ENCODE measurements around the gene CDHR1.

DNA sequence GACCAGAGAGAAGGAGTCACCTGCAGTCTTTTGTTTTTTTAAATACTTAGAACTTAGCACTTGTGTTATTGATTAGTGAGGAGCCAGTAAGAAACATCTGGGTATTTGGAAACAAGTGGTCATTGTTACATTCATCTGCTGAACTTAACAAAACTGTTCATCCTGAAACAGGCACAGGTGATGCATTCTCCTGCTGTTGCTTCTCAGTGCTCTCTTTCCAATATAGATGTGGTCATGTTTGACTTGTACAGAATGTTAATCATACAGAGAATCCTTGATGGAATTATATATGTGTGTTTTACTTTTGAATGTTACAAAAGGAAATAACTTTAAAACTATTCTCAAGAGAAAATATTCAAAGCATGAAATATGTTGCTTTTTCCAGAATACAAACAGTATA is 41.6 kb upstream of the CDHR1 start:
- TF ChIP-seq, protein P1, sequence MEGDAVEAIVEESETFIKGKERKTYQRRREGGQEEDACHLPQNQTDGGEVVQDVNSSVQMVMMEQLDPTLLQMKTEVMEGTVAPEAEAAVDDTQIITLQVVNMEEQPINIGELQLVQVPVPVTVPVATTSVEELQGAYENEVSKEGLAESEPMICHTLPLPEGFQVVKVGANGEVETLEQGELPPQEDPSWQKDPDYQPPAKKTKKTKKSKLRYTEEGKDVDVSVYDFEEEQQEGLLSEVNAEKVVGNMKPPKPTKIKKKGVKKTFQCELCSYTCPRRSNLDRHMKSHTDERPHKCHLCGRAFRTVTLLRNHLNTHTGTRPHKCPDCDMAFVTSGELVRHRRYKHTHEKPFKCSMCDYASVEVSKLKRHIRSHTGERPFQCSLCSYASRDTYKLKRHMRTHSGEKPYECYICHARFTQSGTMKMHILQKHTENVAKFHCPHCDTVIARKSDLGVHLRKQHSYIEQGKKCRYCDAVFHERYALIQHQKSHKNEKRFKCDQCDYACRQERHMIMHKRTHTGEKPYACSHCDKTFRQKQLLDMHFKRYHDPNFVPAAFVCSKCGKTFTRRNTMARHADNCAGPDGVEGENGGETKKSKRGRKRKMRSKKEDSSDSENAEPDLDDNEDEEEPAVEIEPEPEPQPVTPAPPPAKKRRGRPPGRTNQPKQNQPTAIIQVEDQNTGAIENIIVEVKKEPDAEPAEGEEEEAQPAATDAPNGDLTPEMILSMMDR (IDR thresholded peaks at IDR 0.05; ENCODE audit: poor library complexity, severe bottlenecking): no peak
- no peak for TF ChIP-seq EZH2 (IDR thresholded peaks at IDR 0.05; ENCODE audit: borderline replicate concordance, insufficient read depth, low read length, poor library complexity, severe bottlenecking)
- TF ChIP-seq, protein P2, sequence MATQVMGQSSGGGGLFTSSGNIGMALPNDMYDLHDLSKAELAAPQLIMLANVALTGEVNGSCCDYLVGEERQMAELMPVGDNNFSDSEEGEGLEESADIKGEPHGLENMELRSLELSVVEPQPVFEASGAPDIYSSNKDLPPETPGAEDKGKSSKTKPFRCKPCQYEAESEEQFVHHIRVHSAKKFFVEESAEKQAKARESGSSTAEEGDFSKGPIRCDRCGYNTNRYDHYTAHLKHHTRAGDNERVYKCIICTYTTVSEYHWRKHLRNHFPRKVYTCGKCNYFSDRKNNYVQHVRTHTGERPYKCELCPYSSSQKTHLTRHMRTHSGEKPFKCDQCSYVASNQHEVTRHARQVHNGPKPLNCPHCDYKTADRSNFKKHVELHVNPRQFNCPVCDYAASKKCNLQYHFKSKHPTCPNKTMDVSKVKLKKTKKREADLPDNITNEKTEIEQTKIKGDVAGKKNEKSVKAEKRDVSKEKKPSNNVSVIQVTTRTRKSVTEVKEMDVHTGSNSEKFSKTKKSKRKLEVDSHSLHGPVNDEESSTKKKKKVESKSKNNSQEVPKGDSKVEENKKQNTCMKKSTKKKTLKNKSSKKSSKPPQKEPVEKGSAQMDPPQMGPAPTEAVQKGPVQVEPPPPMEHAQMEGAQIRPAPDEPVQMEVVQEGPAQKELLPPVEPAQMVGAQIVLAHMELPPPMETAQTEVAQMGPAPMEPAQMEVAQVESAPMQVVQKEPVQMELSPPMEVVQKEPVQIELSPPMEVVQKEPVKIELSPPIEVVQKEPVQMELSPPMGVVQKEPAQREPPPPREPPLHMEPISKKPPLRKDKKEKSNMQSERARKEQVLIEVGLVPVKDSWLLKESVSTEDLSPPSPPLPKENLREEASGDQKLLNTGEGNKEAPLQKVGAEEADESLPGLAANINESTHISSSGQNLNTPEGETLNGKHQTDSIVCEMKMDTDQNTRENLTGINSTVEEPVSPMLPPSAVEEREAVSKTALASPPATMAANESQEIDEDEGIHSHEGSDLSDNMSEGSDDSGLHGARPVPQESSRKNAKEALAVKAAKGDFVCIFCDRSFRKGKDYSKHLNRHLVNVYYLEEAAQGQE (IDR thresholded peaks at IDR 0.05; ENCODE audit: borderline replicate concordance): no peak
- no peak for TF ChIP-seq POLR2AphosphoS5 (IDR thresholded peaks at IDR 0.05)
- no peak for TF ChIP-seq TAF1 (IDR thresholded peaks at IDR 0.05; ENCODE audit: low read depth)
- no peak for TF ChIP-seq RAD21 (conservative IDR thresholded peaks at IDR 0.05)
- TF ChIP-seq EP300 (conservative IDR thresholded peaks at IDR 0.05; ENCODE audit: poor library complexity, severe bottlenecking): no peak
- no peak for TF ChIP-seq MXI1 (conservative IDR thresholded peaks at IDR 0.05; ENCODE audit: poor library complexity, severe bottlenecking)
- no peak for TF ChIP-seq SMC3 (conservative IDR thresholded peaks at IDR 0.05; ENCODE audit: poor library complexity)
